Stimulated activated CD4-positive, alpha-beta T cell treated with anti-CD3 and anti-CD28 coated beads, Interleukin-1b, Interleukin-23, amount 100 ng/mL, for 1 hour (primary cell): ENCODE measurements around the gene TPM2.

Source experiments
- DNase-seq, 2 donors: peaks; one replicate each; pipeline ENCODE4 v3.0.0-alpha.2; 2020; ENCODE audit warnings: low read depth in 2 of 2

Gene TPM2

GRCh38 chr9:35718721-35719511 is 29.2 kb upstream of the TPM2 start:
- no peak for DNase-seq

- DNase-seq = no peak
Observed at GRCh38 chr9:35717132-35717870, 27.6 kb upstream of the TPM2 start.

- no peak for DNase-seq
Observed at GRCh38 chr9:35716230-35716629, 26.5 kb upstream of the TPM2 start.

DNA sequence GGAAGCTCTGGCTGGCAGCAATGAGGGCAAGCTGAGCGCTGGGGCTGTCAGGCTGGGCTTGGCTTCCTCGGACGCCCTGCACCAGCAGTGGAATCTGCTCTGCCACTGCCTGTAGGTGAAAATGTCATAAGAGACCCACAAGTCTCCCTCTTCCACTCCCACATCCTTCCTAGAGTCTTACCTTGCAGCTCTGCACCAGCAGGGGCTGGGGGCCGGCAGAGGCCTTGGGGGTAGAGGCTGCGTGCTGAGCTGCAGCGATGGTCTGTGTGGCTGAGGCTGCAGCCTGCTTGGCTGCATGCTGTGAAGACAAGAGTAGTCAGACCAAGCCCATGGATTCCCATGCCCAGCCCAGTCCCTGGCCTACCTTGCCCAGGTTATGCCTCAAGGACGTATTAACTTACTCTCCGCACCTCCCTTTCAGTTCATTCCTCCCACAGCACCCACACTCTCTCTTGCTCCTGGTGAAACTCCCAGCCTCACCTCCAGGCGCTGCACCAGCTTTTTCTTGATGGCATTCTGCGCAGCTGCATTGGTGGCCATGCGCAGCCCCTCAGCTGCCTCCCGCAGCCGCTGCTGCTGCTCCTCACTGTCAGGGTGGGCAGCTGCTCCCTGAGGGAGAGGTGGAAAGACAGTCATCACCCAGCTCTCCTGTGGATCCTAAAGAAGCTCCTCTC is 25.0 kb upstream of the TPM2 start:
- DNase-seq = no peak

- DNase-seq = no peak
Observed at GRCh38 chr9:35714123-35714522, 24.4 kb upstream of the TPM2 start.

DNA sequence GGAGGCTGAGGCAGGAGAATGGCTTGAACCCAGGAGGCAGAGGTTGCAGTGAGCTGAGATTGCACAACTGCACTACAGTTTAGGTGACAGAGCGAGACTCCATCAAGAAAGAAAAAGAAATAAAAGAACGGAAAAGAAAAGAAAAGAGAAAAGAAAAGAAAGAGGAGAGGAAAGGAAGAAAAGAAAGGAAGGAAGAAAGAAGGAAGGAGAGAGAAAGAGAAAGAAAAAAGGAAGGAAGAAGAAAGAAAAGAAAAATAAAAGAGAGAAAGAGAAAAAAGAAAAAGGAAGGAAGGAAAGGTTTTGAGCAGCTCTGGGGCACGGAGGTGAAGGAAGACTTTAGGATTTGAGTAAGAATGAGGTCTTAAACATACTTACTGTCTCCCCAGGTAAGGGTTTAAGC is 23.9 kb upstream of the TPM2 start:
- no peak for DNase-seq

GRCh38 chr9:35712762-35713400 is 23.2 kb upstream of the TPM2 start:
- no peak for DNase-seq

- no peak for DNase-seq
Observed at GRCh38 chr9:35711501-35712428, 22.0 kb upstream of the TPM2 start.

GRCh38 chr9:35710818-35711500 is 21.2 kb upstream of the TPM2 start:
- no peak for DNase-seq

DNA sequence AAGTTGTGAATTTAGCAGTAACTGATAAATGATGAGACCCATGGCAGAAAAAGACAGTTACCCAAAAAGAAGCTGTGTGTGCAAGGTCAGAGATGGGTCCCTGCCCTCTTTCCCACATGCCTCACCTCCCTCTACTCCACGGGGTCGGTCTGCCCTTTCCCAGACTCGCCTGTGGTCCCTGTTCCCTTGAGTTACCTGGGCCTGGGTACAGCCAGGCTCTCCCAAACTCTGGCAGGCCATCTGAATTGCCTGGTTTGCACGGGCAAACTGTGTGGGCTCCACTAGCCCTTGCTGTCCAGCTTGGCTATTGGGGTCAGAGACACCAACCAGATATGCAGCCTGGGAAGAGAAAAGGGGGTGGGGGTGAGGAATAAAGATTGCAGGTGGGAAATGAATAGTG is 18.4 kb upstream of the TPM2 start:
- no peak for DNase-seq

DNA sequence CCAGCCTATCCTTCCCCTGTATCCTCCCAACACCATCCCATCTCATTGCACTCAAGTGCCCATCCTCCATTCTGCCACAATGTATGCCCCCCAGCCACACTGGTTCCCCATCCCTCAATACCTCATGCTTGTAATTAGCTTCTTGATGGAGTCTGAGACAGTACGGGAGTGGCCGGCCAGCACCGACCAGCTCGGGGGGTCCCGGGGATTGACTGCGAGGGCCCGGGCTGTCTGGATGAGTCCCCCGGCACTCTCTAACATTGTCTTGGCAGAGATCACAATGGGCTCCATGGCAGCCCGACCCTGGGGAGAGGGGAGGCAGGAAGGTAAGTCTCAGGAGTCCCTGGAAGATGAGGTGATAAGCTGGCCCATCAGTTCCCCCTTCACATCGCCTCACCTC is 17.2 kb upstream of the TPM2 start:
- no peak for DNase-seq

DNA sequence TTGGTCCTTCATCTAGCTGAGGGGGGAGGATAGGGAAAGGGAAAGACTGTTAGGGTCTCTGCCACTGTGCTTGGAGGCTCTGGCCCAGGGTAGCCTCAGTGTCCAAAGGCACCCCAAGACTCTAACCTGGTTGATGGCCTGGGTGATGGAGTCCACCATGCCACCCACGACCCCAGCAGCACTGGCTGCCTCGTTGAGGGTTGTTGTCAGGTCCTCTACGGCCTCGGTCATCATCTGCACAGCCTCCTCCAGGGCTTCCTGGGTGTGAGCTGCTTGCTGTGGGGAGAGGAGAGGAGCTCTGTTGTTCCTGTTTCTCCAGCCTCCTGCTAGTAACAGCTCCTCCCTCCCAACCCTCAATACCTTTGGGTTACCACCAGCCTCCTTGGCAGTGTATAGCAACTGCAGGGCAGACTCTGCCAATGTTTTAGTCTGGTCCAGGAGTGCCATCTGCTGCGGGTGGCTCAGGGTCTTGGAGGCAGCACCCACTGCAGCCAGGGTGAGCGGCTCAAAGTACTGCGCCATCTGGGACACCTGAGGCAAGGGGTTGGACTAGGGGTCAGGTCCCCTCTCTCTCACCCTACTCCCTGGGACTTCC is 16.2 kb upstream of the TPM2 start:
- no peak for DNase-seq

DNA sequence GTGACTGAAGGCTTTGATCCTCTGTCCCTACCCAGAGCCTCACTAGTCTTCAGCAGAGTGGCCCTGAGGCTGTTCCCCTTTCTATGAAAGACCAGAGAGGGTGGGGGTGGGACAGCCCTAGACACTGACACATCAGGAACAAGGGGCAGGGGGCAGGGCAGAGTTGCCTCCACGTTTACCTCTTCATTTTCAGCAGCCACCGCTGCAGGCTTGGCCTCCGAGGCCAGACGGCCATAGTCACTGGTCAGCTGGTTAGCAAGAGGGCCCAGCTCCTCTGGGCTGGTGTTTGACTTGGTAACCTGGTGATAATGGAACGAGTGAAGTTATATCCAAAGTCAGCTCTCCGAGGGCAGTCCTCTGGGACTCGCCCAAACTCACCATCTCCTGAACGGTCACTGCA is 15.6 kb upstream of the TPM2 start:
- no peak for DNase-seq

DNA sequence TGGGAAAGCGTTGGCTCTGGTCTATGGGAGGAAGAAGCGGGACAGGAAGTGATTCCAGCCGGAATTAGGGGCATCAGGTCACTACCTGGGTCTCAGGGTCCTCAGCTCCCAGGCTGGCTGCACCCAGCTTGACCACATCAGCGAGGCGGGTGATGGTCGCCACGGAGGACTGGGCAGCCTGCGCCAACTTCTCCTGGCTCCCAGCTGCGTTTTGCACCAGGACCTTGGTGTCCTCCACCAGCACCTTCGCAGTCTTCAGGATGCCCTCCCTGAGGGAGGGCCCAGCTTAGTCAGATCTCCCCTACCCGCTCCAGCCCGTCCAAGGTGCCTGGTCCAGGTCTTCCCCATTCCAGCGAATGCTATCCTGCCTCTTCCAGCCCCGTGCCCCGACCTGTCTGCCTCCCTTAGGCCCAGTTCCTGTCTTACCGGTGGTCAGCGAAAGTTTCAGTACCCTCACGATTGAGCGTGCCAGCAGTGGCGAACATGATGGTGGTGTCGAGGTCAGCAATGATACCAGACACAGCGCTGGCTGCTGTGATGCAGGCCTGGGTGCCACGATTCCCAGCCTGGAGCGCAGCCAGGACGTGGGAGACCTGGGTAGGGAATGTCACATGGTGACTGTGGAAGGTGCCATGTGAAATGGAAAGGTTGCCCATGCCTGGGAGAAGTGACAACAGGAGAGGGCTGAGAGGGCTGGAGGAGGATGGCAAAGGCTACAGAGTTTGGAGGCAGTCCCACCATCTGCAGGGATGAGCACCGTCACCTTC is 14.4 kb upstream of the TPM2 start:
- no peak for DNase-seq

- no peak for DNase-seq
Observed at GRCh38 chr9:35702696-35703095, 13.0 kb upstream of the TPM2 start.

DNA sequence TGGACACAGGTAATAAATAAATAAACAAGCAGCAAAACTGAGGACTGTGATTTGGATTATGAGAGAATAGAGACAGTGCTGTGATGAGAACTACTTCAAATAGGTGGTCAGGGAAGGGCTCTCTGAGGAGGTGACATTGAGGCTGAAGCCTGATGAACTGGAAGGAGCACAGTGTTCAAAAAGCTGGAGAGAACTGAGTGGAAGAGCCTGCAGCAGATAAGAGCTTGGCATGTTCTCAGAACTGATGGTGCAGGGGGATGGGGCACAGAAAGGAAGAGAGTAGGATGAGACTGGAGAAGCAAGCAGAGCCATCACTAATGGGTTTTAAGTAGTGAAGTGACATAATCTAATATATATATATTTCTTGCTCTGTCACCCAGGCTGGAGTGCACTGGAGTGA is 11.2 kb upstream of the TPM2 start:
- no peak for DNase-seq

GRCh38 chr9:35700031-35700430 is 10.3 kb upstream of the TPM2 start:
- DNase-seq = no peak

GRCh38 chr9:35698231-35698630 is 8.5 kb upstream of the TPM2 start:
- no peak for DNase-seq

GRCh38 chr9:35697486-35697885 is 7.8 kb upstream of the TPM2 start:
- no peak for DNase-seq
